Neural cell (in vitro differentiated cells): ENCODE data around the gene MYEOV. TPM values are rescaled to one million over a fixed set of nuclear protein-coding genes. Genes with fewer than 3 reads are reported as not detected.

ENCODE experiments used
- H2AFZ ChIP-seq: fragments of 200-600, 300-800 bp; sonication (generic), shearing (Covaris generic); 2 replicates; pipeline ENCODE4 v1.6.0; 2014; ENCODE audit warnings: low read depth, mild to moderate bottlenecking, antibody characterized with exemption, low read length, moderate library complexity
- H3F3A ChIP-seq: fragments of 200-600 bp; shearing (Covaris generic); 2 replicates; pipeline ENCODE4 v1.6.1; 2016; ENCODE audit warnings: mild to moderate bottlenecking, moderate library complexity, mixed read lengths, antibody characterized with exemption, low read length; ENCODE audit not compliant: insufficient read depth, poor library complexity, severe bottlenecking
- H3K27ac ChIP-seq: fragments of 200-600, 300-800 bp; sonication (generic), shearing (Covaris generic); 2 replicates; pipeline ENCODE4 v1.5.1; 2014; ENCODE audit warnings: mild to moderate bottlenecking, low read length, moderate library complexity
- H3K27me3 ChIP-seq: fragments of 300-800, 200-600 bp; sonication (generic), shearing (Covaris generic); 2 replicates; pipeline ENCODE4 v1.6.0; 2014; ENCODE audit warnings: mild to moderate bottlenecking, low read depth, low read length, moderate library complexity; ENCODE audit not compliant: insufficient read depth
- H3K36me3 ChIP-seq: fragments of 300-800, 200-600 bp; sonication (generic), shearing (Covaris generic); 2 replicates; pipeline ENCODE4 v1.5.1; 2014; ENCODE audit warnings: mild to moderate bottlenecking, antibody characterized with exemption, low read length, moderate library complexity; ENCODE audit not compliant: insufficient read depth
- H3K4me2 ChIP-seq: fragments of 300-800, 200-600 bp; sonication (generic), shearing (Covaris generic); 2 replicates; pipeline ENCODE4 v1.6.0; 2014; ENCODE audit warnings: mild to moderate bottlenecking, low read length
- H3K4me3 ChIP-seq: fragments of 300-800, 200-600 bp; sonication (generic), shearing (Covaris generic); 2 replicates; pipeline ENCODE4 v1.5.1; 2014; ENCODE audit warnings: mild to moderate bottlenecking, low read length, moderate library complexity
- H3K79me2 ChIP-seq: fragments of 200-600 bp; shearing (Covaris generic); replicated peaks from 2 replicates; pipeline ENCODE4 v1.6.0; 2014; ENCODE audit warnings: mild to moderate bottlenecking, low read length, moderate library complexity; ENCODE audit not compliant: insufficient read depth
- H3K9ac ChIP-seq: fragments of 300-800, 200-600 bp; sonication (generic), shearing (Covaris generic); 2 replicates; pipeline ENCODE4 v1.6.1; 2016; ENCODE audit warnings: mild to moderate bottlenecking, low read length, mixed read lengths
- H3K9me2 ChIP-seq: fragments of 200-600 bp; shearing (Covaris generic); 2 replicates; pipeline ENCODE4 v1.6.1; 2016; ENCODE audit warnings: mild to moderate bottlenecking, low read length, mixed read lengths; ENCODE audit not compliant: insufficient read depth
- H3K9me3 ChIP-seq: fragments of 200-600, 300-800 bp; sonication (generic), shearing (Covaris generic); 2 replicates; pipeline ENCODE4 v1.6.1; 2016; ENCODE audit warnings: mild to moderate bottlenecking, mixed run types, low read length, moderate library complexity, mixed read lengths
- H4K20me1 ChIP-seq: fragments of 200-600 bp; shearing (Covaris generic); 2 replicates; pipeline ENCODE4 v1.6.1; 2016; ENCODE audit warnings: mild to moderate bottlenecking, mixed run types; ENCODE audit not compliant: insufficient read depth
- EP300 ChIP-seq: fragments of 450-650 bp; conservative IDR thresholded peaks from 2 replicates; pipeline ENCODE4 v1.6.1; 2014; ENCODE audit warnings: antibody characterized with exemption, mild to moderate bottlenecking, moderate library complexity; ENCODE audit not compliant: poor library complexity, severe bottlenecking
- EZH2 ChIP-seq: fragments of 200-600, 300-800 bp; shearing (Covaris generic), sonication (generic); IDR thresholded peaks from 2 replicates; pipeline ENCODE4 v1.6.1; 2014; ENCODE audit warnings: antibody characterized with exemption, low read length, borderline replicate concordance, mild to moderate bottlenecking; ENCODE audit not compliant: insufficient read depth, poor library complexity, severe bottlenecking
- MXI1 ChIP-seq: fragments of 450-650 bp; conservative IDR thresholded peaks from 2 replicates; pipeline ENCODE4 v1.6.1; 2014; ENCODE audit warnings: antibody characterized with exemption, mild to moderate bottlenecking; ENCODE audit not compliant: poor library complexity, severe bottlenecking
- POLR2AphosphoS5 ChIP-seq: IDR thresholded peaks from 2 replicates; pipeline ENCODE4 v1.6.1; 2012
- RAD21 ChIP-seq: fragments of 450-650 bp; conservative IDR thresholded peaks from 2 replicates; pipeline ENCODE4 v1.6.1; 2014; ENCODE audit warnings: antibody characterized with exemption, mild to moderate bottlenecking, moderate library complexity
- SMC3 ChIP-seq: fragments of 450-650 bp; conservative IDR thresholded peaks from 2 replicates; pipeline ENCODE4 v1.6.1; 2014; ENCODE audit warnings: antibody characterized with exemption, mild to moderate bottlenecking, moderate library complexity; ENCODE audit not compliant: poor library complexity
- TAF1 ChIP-seq: IDR thresholded peaks from 2 replicates; pipeline ENCODE4 v1.6.1; 2012; ENCODE audit warnings: low read depth
- polyA plus RNA-seq: library from polyadenylated mRNA; depleted of rRNA; stranded (reverse); fragments of >200 nt; gene quantifications from 2 replicates; pipeline ENCODE4 v1.2.3, GENCODE V29; 2014
- TF ChIP-seq, protein P1 (sequence below): fragments of 450-650 bp; IDR thresholded peaks from 2 replicates; pipeline ENCODE4 v1.5.1; 2014; ENCODE audit warnings: antibody characterized with exemption, mild to moderate bottlenecking, moderate library complexity; ENCODE audit not compliant: poor library complexity, severe bottlenecking
- TF ChIP-seq, protein P2 (sequence below): IDR thresholded peaks from 2 replicates; pipeline ENCODE4 v1.6.1; 2012; ENCODE audit warnings: borderline replicate concordance

The MYEOV gene
- polyA plus RNA-seq, 1 donor from 2014 or later, result not detected

DNA sequence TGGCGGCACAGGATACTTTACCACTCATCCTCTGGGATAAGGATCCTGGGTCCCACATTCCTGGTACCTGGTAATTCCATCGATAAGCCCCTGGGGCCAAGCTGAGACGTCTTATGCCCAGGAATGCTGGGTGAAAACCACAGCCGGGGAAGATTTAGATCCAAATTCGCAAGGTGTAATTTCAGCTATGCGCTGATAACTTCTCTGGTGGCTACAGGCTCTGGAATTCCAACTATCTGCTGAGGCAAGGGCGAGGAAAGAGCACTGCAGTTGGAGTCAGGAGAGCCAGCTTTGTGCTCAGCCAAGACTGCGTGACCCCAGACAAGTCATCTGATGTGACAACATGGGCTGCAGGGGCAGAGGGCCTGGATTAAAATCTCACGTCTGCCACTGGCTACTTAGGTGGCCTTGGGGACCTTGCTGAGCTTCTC, 9.9 kb upstream of the MYEOV start:
- Histone ChIP-seq H3K9me2 (no peaks in the 10 kb centered on the region), H2AFZ (no peak overlapping the region), H3K27ac (no peak overlapping the region), H4K20me1 (no peaks in the 10 kb centered on the region), H3K4me2 (no peak overlapping the region), H3K79me2 (no peaks in the 10 kb centered on the region), H3K9ac (no peak overlapping the region), H3K9me3 (no peaks in the 10 kb centered on the region), H3K4me3 (no peak overlapping the region), H3K27me3 (no peaks in the 10 kb centered on the region), H3F3A (no peaks in the 10 kb centered on the region), H3K36me3 (no peaks in the 10 kb centered on the region)
- TF ChIP-seq EP300 (no peak), TAF1 (no peak), EZH2 (no peak), SMC3 (no peak), POLR2AphosphoS5 (no peak), MXI1 (no peak), RAD21 (no peak)
- TF ChIP-seq, protein P1, sequence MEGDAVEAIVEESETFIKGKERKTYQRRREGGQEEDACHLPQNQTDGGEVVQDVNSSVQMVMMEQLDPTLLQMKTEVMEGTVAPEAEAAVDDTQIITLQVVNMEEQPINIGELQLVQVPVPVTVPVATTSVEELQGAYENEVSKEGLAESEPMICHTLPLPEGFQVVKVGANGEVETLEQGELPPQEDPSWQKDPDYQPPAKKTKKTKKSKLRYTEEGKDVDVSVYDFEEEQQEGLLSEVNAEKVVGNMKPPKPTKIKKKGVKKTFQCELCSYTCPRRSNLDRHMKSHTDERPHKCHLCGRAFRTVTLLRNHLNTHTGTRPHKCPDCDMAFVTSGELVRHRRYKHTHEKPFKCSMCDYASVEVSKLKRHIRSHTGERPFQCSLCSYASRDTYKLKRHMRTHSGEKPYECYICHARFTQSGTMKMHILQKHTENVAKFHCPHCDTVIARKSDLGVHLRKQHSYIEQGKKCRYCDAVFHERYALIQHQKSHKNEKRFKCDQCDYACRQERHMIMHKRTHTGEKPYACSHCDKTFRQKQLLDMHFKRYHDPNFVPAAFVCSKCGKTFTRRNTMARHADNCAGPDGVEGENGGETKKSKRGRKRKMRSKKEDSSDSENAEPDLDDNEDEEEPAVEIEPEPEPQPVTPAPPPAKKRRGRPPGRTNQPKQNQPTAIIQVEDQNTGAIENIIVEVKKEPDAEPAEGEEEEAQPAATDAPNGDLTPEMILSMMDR, result no peak
- TF ChIP-seq, protein P2, sequence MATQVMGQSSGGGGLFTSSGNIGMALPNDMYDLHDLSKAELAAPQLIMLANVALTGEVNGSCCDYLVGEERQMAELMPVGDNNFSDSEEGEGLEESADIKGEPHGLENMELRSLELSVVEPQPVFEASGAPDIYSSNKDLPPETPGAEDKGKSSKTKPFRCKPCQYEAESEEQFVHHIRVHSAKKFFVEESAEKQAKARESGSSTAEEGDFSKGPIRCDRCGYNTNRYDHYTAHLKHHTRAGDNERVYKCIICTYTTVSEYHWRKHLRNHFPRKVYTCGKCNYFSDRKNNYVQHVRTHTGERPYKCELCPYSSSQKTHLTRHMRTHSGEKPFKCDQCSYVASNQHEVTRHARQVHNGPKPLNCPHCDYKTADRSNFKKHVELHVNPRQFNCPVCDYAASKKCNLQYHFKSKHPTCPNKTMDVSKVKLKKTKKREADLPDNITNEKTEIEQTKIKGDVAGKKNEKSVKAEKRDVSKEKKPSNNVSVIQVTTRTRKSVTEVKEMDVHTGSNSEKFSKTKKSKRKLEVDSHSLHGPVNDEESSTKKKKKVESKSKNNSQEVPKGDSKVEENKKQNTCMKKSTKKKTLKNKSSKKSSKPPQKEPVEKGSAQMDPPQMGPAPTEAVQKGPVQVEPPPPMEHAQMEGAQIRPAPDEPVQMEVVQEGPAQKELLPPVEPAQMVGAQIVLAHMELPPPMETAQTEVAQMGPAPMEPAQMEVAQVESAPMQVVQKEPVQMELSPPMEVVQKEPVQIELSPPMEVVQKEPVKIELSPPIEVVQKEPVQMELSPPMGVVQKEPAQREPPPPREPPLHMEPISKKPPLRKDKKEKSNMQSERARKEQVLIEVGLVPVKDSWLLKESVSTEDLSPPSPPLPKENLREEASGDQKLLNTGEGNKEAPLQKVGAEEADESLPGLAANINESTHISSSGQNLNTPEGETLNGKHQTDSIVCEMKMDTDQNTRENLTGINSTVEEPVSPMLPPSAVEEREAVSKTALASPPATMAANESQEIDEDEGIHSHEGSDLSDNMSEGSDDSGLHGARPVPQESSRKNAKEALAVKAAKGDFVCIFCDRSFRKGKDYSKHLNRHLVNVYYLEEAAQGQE, result no peak

- H3K4me2 ChIP-seq, result no peak overlapping the region
- H3K9me2 ChIP-seq, result no peaks in the 10 kb centered on the region
- no peaks in the 10 kb centered on the region for H3F3A ChIP-seq
- H3K79me2 ChIP-seq, result no peaks in the 10 kb centered on the region
- no peaks in the 10 kb centered on the region for H3K9me3 ChIP-seq
- no peak overlapping the region for H2AFZ ChIP-seq
- TF ChIP-seq EP300 (no peak), MXI1 (no peak), EZH2 (no peak), POLR2AphosphoS5 (no peak), SMC3 (no peak), RAD21 (no peak), TAF1 (no peak)
- TF ChIP-seq, protein P2, result no peak
- TF ChIP-seq, protein P1, result no peak
- H3K4me3 ChIP-seq, result no peak overlapping the region
- no peak overlapping the region for H3K9ac ChIP-seq
- no peak overlapping the region for H3K27ac ChIP-seq
- H3K27me3 ChIP-seq, result no peaks in the 10 kb centered on the region
- no peaks in the 10 kb centered on the region for H3K36me3 ChIP-seq
- no peaks in the 10 kb centered on the region for H4K20me1 ChIP-seq
Measured at GRCh38 chr11:69285091-69285490, 8.9 kb upstream of the MYEOV start.
